Measurements from ENCODE around the gene MTG2.

DNA sequence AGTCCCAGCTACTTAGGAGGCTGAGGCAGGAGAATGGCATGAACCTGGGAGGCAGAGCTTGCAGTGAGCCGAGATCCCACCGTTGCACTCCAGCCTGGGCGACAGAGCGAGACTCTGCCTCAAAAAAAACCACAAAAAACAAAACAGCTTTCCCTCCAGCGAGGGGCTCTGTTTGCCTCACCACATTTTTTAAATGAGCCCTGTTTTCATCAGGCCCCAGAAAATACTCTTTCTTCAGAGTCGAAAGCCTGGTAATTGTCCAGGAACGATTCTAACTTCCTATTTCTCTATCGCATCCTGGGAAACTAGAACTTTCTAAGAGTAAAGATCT, 12.2 kb downstream of the MTG2 start:
- TF ChIP-seq CTCF (IDR thresholded peaks at IDR 0.05; ENCODE audit: low read depth, low read length, missing input control) (no peak), HNF4G (IDR thresholded peaks at IDR 0.05) (no peak)
- TF ChIP-seq, protein P1, sequence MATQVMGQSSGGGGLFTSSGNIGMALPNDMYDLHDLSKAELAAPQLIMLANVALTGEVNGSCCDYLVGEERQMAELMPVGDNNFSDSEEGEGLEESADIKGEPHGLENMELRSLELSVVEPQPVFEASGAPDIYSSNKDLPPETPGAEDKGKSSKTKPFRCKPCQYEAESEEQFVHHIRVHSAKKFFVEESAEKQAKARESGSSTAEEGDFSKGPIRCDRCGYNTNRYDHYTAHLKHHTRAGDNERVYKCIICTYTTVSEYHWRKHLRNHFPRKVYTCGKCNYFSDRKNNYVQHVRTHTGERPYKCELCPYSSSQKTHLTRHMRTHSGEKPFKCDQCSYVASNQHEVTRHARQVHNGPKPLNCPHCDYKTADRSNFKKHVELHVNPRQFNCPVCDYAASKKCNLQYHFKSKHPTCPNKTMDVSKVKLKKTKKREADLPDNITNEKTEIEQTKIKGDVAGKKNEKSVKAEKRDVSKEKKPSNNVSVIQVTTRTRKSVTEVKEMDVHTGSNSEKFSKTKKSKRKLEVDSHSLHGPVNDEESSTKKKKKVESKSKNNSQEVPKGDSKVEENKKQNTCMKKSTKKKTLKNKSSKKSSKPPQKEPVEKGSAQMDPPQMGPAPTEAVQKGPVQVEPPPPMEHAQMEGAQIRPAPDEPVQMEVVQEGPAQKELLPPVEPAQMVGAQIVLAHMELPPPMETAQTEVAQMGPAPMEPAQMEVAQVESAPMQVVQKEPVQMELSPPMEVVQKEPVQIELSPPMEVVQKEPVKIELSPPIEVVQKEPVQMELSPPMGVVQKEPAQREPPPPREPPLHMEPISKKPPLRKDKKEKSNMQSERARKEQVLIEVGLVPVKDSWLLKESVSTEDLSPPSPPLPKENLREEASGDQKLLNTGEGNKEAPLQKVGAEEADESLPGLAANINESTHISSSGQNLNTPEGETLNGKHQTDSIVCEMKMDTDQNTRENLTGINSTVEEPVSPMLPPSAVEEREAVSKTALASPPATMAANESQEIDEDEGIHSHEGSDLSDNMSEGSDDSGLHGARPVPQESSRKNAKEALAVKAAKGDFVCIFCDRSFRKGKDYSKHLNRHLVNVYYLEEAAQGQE (IDR thresholded peaks at IDR 0.05) = no peak

All from liver (tissue), 3 donors.